Activated CD8-positive, alpha-beta memory T cell treated with anti-CD3 and anti-CD28 coated beads, Interleukin-2, amount 50 U/mL, for 24 hours (primary cell): ENCODE results near the gene PRKCQ.
"Not testable (repeated sequence)": the region's sequence is repeated elsewhere in the genome, so short reads cannot be mapped to it uniquely, and the experiment has no call there.

Experiments
- DNase-seq: peaks from one replicate; pipeline ENCODE4 v3.0.0-alpha.2; 2020; ENCODE audit errors: extremely low read depth

The PRKCQ gene

GRCh38 chr10:6384847-6385246, 195.2 kb downstream of the PRKCQ start:
- DNase-seq = no peak

GRCh38 chr10:6384031-6384430, 196.0 kb downstream of the PRKCQ start:
- no peak for DNase-seq

GRCh38 chr10:6383096-6383812, 196.8 kb downstream of the PRKCQ start:
- DNase-seq = no peak

DNA sequence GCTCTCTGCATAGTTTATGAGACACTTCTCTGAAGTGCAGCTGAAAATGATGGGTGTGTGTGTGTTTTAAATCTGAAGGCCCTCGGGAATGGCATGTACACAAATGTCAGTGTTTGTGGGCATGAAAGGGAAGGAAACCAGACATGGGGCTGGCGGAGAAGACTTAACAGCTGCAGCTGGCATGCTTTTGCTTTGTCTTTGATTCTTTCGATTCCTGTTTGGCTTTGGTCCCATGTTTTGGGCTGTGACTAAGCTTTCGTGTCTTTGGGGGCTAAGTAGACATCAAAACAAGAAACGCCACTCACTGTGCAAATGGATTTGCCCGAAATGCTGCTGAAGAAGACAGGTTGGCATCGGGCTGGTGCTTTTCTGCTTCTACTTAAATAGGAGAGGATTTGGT, 198.0 kb downstream of the PRKCQ start:
- DNase-seq = no peak

DNA sequence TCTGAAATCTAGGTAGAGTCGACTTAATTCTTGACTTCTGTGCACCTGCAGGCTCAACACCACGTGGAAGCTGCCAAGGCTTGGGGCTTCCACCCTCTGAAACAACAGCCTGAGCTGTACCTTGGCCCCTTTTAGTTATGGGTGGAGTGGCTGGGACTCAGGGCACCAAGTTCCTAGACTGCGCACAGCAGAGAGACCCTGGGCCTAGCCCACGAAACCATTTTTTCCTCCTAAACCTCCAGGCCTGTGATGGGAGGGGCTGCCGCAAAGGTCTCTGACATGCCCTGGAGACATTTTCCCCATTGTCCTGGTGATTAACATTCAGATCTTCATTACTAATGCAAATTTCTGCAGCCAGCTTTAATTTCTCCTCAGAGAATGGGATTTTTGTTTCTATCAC, 199.6 kb downstream of the PRKCQ start:
- DNase-seq = not testable (repeated sequence)

DNA sequence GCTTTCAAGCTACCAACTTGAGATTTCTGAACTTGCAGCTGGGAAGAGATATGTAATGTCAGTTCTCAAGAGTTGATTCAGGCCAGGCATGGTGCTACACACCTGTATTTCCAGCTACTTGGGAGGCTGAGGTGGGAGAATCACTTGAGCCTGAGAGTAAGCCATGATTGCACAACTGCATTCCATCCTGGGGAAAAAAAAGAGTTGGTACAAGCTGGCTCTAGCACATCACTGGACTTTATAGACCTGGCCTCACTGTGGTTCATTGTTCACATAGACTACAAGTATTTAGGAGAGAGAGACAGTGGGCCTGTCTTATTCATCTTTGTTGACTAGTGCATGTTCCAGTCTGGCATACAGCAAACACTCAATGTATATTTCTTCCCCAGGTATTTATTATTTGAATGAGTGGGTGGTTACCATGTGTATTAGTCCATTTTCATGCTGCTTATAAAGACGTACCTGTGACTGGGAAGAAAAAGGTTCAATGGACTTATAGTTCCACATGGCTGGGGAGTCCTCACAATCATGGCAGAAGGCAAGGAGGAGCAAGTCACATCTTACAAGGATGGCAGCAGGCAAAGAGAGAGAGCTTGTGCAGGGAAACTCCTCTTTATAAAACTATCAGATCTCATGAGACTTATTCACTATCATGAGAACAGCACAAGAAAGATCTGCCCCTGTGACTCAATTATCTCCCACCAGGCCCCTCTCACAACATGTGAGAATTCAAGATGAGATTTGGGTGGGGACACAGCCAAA, 200.9 kb downstream of the PRKCQ start:
- no peak for DNase-seq
